WI38 (cell line): Measurements from ENCODE around the gene ELMO1.

Experiments used
- H3K4me3 ChIP-seq: 2 replicates; pipeline ENCODE4 v1.5.1; 2011; ENCODE audit warnings: low read depth, mild to moderate bottlenecking, control low read depth, low read length
- TF ChIP-seq, protein P1 (sequence below): IDR thresholded peaks from 2 replicates; pipeline ENCODE4 v1.5.1; 2012; ENCODE audit warnings: low read depth, mild to moderate bottlenecking, control low read depth, low read length

Gene ELMO1

DNA sequence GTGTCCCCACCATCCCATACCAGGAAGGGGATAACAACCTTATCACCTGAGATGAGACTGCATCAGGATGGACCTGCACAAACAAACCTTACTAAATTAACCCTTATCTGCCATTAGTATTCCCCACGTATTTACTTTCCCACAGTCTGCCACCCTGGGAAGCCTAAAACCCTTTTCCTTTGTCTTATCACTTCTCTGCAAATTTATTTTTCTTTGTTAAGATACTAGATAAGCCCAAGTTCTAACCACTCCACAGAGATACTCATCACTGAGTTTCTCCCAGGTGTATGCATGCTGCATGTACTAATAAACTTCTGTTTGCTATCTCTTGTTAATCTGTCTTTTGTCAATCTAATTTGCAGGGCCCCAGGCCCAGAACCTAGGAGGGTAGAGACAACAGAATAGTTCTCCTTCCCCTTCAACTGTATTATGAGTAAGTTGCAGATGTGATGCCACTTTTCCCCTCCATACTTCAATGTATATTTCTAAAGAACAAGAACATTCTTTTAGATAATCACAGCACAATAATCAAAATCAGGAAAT is 66.0 kb downstream of the ELMO1 start:
- no peak overlapping the region for H3K4me3 ChIP-seq
- TF ChIP-seq, protein P1, sequence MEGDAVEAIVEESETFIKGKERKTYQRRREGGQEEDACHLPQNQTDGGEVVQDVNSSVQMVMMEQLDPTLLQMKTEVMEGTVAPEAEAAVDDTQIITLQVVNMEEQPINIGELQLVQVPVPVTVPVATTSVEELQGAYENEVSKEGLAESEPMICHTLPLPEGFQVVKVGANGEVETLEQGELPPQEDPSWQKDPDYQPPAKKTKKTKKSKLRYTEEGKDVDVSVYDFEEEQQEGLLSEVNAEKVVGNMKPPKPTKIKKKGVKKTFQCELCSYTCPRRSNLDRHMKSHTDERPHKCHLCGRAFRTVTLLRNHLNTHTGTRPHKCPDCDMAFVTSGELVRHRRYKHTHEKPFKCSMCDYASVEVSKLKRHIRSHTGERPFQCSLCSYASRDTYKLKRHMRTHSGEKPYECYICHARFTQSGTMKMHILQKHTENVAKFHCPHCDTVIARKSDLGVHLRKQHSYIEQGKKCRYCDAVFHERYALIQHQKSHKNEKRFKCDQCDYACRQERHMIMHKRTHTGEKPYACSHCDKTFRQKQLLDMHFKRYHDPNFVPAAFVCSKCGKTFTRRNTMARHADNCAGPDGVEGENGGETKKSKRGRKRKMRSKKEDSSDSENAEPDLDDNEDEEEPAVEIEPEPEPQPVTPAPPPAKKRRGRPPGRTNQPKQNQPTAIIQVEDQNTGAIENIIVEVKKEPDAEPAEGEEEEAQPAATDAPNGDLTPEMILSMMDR = no peak

DNA sequence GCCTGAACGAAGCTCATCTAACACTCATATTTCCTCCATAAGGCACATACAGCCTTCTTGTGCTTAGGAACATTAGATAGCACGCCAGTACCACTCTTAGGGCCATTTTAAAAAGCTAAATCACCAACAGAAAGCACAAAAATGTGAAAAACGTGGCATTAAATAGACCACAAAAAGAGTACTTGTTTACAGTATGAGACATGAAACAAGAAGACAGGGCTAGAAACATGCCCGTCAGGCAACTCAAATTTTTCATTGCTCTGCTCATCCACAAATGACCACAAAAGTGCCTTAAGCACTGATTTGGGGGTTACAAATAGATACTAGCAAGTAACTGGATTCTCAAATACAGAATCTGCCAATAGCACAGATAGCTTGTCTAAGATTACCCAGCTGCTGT is 67.8 kb downstream of the ELMO1 start:
- TF ChIP-seq, protein P1 = no peak

DNA sequence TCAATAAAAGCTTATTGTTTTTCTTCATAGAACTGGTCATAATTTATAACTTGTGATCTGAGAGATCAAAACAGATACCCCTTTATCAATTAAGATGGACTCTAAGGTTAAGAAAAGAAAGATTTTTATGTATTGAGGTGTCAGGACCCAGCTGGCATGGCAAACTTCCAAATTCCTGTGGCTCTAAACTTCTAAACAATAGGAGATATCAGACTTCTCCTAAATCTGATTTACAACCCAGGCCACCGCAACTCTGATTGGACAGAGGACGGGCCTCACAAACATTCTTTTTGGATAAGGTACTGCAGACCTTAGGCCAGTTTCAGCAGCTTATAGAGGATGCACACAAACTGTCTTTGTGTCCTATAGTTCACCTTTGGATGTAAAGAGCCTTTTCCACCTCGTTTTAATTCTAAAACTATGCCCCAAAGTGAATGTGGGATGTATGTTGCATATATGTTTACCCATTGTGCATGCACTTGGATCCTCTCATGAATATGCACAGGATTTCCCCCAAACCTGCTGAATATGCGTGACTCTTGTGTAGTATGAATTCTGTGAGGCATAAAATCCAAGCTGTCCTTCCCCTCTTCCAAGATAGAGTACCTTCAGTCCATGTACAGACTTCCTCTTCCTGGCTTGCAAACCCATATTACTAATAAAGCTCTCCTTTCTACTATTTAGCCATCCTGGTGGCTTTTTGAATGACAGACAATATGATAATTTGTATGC is 69.0 kb downstream of the ELMO1 start:
- H3K4me3 ChIP-seq = no peak overlapping the region
- TF ChIP-seq, protein P1 = no peak

More for the DNA sequence above, 67.8 kb downstream of the ELMO1 start:
- H3K4me3 ChIP-seq = no peak overlapping the region

DNA sequence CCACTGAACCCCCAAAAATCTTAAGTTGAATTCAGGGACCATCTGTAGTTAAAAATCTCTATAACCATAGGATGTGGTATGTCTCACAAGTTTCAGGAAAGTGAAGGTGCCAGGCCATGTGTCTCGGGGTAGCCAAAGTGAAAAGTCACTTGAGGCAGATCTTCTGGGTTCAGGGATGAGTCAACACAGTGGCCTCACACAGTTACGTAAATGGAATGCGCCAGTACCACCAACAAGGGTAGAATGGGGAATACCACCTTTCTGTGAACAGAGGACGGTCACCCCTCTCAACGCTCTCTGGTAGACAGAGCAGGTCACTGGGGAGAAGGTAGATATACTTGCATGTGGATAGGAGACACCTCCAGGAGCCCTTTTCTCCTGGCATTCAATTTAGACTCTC is 71.4 kb downstream of the ELMO1 start:
- TF ChIP-seq, protein P1 = no peak

DNA sequence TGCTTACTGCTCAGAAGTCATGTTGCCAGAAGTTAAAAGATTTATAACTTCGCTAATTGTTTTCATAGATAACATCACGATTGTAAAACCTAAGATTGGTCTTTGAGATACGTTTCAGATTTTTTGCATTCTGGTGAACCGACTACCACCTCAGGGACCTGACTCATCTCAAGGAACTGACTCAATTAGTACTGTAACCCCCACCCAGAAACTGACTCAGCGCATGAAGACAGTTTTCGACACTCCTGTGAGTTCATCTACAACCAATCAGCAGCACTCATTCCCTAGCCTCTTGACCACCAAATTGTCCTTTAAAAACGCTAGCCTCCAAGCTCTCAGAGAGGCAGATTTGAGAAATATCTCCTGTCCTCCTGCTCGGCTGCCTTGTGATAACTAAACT is 72.3 kb downstream of the ELMO1 start:
- TF ChIP-seq, protein P1 = no peak
- no peak overlapping the region for H3K4me3 ChIP-seq

More for the DNA sequence above, 71.4 kb downstream of the ELMO1 start:
- H3K4me3 ChIP-seq = no peak overlapping the region

DNA sequence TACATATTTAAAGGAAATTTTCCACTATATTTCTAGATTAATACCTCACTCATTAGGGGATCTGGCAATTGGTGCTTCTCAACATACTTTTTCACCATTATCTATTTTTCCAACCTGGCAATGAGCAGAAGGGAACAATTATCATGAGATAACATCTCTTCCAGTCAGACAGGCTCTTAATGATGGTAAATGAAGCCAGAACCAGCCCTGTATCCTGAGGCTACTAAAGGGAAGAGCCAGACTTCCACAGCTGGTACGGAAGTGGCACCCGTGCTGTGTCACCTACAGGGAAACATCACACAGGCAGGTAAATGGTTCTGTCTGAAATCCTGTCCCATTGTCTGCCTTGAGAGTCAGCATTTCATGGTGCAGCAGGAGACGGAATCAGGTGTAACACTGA is 75.9 kb downstream of the ELMO1 start:
- TF ChIP-seq, protein P1 = no peak
- no peak overlapping the region for H3K4me3 ChIP-seq

DNA sequence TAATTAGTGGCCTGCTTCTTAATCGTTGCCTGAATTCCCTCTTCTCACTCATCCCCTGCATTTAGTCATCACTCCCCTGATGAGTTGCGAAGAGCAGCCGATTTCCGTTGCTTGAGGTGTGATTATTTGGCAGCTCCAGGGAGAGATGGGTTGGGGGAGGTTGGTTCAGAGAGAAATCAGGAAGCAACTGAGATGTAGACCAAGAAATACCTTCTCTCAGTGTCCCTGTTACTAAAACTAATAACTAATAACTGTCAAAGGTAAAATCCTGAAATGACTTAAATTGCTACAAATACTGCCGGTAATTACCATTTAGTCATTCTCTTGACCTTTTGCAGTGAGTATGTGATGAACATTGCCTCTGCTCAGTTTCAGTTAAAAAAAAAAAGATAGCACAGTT is 76.9 kb downstream of the ELMO1 start:
- TF ChIP-seq, protein P1 = no peak
- H3K4me3 ChIP-seq = no peak overlapping the region
